Heart left ventricle (tissue), 16 donors: ENCODE results near the gene PIGW. TPM values are rescaled to one million over a fixed set of nuclear protein-coding genes. Genes with fewer than 3 reads are reported as not detected.
A peak's percentile ranks its signal among the peaks of the same experiment; 100 is the strongest.

ENCODE experiments used
- ATAC-seq, 4 donors: fragments of 200-7000 bp; cut with Tn5 transposase; one replicate each; pipeline ENCODE4 v1.9.1; 2020 to 2022; ENCODE audit warnings: moderate library complexity in 4 of 4, mild to moderate bottlenecking in 3 of 4, moderate number of reproducible peaks in 1 of 4
- DNase-seq, 5 donors: peaks; one replicate each; pipeline ENCODE4 v3.0.0-alpha.2; 2020
- H3K27ac ChIP-seq, 12 donors: fragments of 200-600 bp; sonication (generic) in 4 of 12; one replicate each; pipeline versions ENCODE4 v1.5.0 to v1.8.0; 2016 to 2022; ENCODE audit warnings: mild to moderate bottlenecking in 2 of 12
- H3K27me3 ChIP-seq, 9 donors: fragments of 200-600 bp; sonication (generic) in 2 of 9; one replicate each; pipeline versions ENCODE4 v1.5.1 to v1.8.0; 2016 to 2022; ENCODE audit warnings: mild to moderate bottlenecking in 3 of 9
- H3K36me3 ChIP-seq, 9 donors: fragments of 200-600 bp; sonication (generic) in 2 of 9; one replicate each; pipeline versions ENCODE4 v1.5.0 to v1.8.0; 2018 to 2022; ENCODE audit warnings: mild to moderate bottlenecking in 2 of 9
- H3K4me1 ChIP-seq, 12 donors: fragments of 200-600 bp; sonication (generic) in 4 of 12; one replicate each; pipeline versions ENCODE4 v1.5.0 to v1.8.0; 2016 to 2022; ENCODE audit warnings: mild to moderate bottlenecking in 3 of 12
- H3K4me3 ChIP-seq, 12 donors: fragments of 200-600 bp; sonication (generic) in 4 of 12; one replicate each; pipeline versions ENCODE4 v1.5.0 to v1.8.0; 2017 to 2022; ENCODE audit warnings: mild to moderate bottlenecking in 9 of 12, moderate library complexity in 4 of 12
- H3K9me3 ChIP-seq, 12 donors: fragments of 200-600 bp; sonication (generic) in 4 of 12; one replicate each; pipeline versions ENCODE4 v1.5.0 to v1.8.0; 2016 to 2022; ENCODE audit warnings: mild to moderate bottlenecking in 1 of 12
- POLR2A ChIP-seq, 2 donors: fragments of 450-650 bp; IDR thresholded peaks; one replicate each; pipeline ENCODE4 v1.6.1; 2017; ENCODE audit warnings: antibody characterized with exemption in 2 of 2, mild to moderate bottlenecking in 2 of 2, moderate library complexity in 2 of 2
- WGBS, 4 donors: extraction: QIAGEN DNeasy Blood & Tissue Kit in 2 of 4; methylation state at CpG; one replicate each; pipeline versions ENCODE4 v1.1.5 to v1.1.7; 2013 to 2018; 5-methylcytosine and 5-hydroxymethylcytosine counted together
- intact Hi-C, 10 donors: fragments of 100-400 bp; cut with DNase I; formaldehyde crosslinking; loops; one replicate each; pipeline versions ENCODE4 v1.11.1 to v1.14.2; 2022
- polyA plus RNA-seq, 2 donors: library from polyadenylated mRNA; stranded (reverse); fragments of 200-250 nt; gene quantifications; one replicate each; pipeline ENCODE4 v1.2.3, GENCODE V29; 2013
- total RNA-seq, 9 donors: library from RNA; depleted of rRNA in 2 of 9; stranded (reverse); fragments of >200 nt in 2 of 9; fragmentation: NEBNext Ultra II Directional in 3 of 9; extraction: Animal tissue kit (Norgen Biotek cat#: 25700) in 3 of 9; gene quantifications; one replicate each; pipeline versions ENCODE4 v1.1.0 to v1.2.4, GENCODE V29; 2016 to 2023
- TF ChIP-seq, protein P1 (sequence below), 12 donors: fragments of 200-600 bp; sonication (generic) in 4 of 12; IDR thresholded peaks; one replicate each; pipeline versions ENCODE4 v1.5.0 to v1.8.0; 2018 to 2022; ENCODE audit warnings: antibody characterized with exemption in 12 of 12, mild to moderate bottlenecking in 5 of 12
- donor health status: ischemic (EF 13 %, LVEDD 7.1; RV severe dilation, severe dysfunction).
- donor health status: healthy with polysubstance abuse.
- donor health status: DM: no; HTN: yes; CAD: no.
- donor health status: DM: no; HTN: no; CAD: no.
- donor health status: ischemic (EF 25% LVEDD 6.9; RV normal size, moderate dysfunction).
- donor health status: ischemic (EF 25% LVEDD 5.7; RV mildly dilated, moderate dysfunction).
- donor health status: healthy.
- donor health status: DM: yes; HTN: yes; CAD: no.
- donor health status: ischemic (EF 35%, LVEDD 5.7; RV mildly dilated, moderate dysfunction).
- donor health status: nonischemic (EF 11% LVEDD 7.7; RV severe dilation, severe dysfunction).
- donor health status: DM: yes; HTN: yes; CAD: no.
- donor health status: PGD.
- donor health status: ischemic (EF 29% LVEDD 5.4; RV normal size, mild dysfunction).
- donor health status: nonischemic (EF 23%, LVEDD 6.1; RV moderate dilation, normal function).

Gene PIGW
- total and polyA plus RNA-seq, 11 donors, result 2.1 to 8.9 (median 5.7) TPM

DNA sequence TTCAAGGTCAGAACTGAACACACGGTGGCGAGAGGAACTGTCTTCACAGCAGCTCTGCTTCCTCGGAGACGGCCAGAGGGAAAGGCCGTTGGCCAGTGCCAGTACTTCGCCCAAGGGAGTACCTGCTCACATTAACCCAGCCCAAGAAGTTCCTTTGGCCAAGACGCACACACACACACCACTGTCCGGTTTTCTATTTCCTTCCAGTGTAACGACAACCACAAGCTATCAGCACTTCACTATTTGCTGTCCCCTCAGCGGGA is 9.2 kb downstream of the PIGW start:
- DNase-seq (peak in 4 of 5 donors; percentile 20 to 69 (median 50)), ATAC-seq (peak in 3 of 4 donors; percentile 0 to 11 (median 2))
- Histone ChIP-seq H3K9me3 (no peaks in the 10 kb centered on the region), H3K4me3 (peak overlapping the region; percentile 63 to 99 (median 84)), H3K4me1 (peaks cover 12 to 43% (median 37%) of the 10 kb centered on the region in 12 donors), H3K27me3 (no peaks in the 10 kb centered on the region), H3K36me3 (peaks cover 0 to 31% (median 9%) of the 10 kb centered on the region in 9 donors), H3K27ac (peak overlapping the region; percentile 93 to 100 (median 99))
- TF ChIP-seq, protein P1, sequence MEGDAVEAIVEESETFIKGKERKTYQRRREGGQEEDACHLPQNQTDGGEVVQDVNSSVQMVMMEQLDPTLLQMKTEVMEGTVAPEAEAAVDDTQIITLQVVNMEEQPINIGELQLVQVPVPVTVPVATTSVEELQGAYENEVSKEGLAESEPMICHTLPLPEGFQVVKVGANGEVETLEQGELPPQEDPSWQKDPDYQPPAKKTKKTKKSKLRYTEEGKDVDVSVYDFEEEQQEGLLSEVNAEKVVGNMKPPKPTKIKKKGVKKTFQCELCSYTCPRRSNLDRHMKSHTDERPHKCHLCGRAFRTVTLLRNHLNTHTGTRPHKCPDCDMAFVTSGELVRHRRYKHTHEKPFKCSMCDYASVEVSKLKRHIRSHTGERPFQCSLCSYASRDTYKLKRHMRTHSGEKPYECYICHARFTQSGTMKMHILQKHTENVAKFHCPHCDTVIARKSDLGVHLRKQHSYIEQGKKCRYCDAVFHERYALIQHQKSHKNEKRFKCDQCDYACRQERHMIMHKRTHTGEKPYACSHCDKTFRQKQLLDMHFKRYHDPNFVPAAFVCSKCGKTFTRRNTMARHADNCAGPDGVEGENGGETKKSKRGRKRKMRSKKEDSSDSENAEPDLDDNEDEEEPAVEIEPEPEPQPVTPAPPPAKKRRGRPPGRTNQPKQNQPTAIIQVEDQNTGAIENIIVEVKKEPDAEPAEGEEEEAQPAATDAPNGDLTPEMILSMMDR (IDR thresholded peaks at IDR 0.05), result no peak
- no peak for TF ChIP-seq POLR2A (IDR thresholded peaks at IDR 0.05)
- intact Hi-C loops, result loop anchor here in 2 of 10 donors (1.0 to 5.0 kb wide), 2 partner anchors 9 to 57 kb away; partner anchors contain the start of gene ZNHIT3 (in 1 of the 2)
- 0 to 1% (median 0%) methylated on average over 7 to 10 of the region's 10 CpGs for WGBS, 4 donors

DNA sequence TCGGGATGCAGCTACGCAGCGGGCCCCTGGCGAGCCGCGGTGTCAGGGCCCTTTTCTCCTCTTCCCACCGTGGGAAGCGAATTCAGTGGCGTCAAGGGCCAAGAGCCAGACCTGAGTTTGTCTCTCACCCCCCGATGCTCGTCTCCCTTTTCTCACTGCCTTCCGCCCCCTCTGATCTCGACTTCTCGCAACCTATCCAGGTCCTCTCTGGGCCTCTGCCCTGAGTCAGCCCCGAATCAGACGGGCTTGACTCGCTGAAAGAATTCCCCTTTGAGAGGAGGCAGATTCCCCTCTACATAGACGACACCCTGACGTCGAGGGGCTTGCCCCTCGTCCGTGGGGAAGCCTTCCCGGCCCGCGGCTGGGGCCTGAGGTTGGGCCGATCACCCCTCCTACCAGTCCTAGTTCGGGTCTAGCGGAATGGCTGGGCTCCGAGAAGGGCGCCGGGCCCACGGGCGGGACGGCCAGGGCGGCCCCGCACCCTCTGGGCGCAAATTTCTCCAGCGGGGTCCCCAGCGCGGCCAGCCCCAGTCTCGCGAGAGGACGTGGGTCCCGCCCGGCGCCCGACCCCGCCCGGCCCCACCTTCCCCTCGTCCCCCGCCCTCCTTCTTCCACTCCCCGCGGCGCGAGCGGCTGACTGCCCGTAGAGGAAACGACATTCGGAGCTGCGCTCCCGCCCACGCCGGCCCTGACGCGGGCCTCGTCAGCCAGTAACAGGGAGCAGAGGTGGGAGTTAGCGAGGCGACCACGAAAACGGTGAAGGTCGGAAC is 9.7 kb downstream of the PIGW start, which contains the start of gene GGNBP2:
TSS of gene GGNBP2 (plus strand) at position 613 of the 770 bp plus-strand sequence. CDS start 806 bp downstream, outside the sequence.
- DNase-seq (peak; percentile 96 to 97 (median 97)), ATAC-seq (peak; percentile 84 to 91 (median 90))
- intact Hi-C loops, result loop anchor here in 8 of 10 donors (1.0 to 5.0 kb wide), 4 partner anchors 9 to 57 kb away; partner anchors contain the start of genes DHRS11 (in 5 of the 8) and ZNHIT3 (in 1 of the 8)
- Histone ChIP-seq H3K27ac (peak within 1 kb of the TSS; percentile 93 to 100 (median 99)), H3K36me3 (peaks cover 0 to 27% (median 8%) of the 10 kb centered on the region in 9 donors), H3K4me3 (peak within 1 kb of the TSS; percentile 63 to 99 (median 84)), H3K27me3 (no peaks in the 10 kb centered on the region), H3K9me3 (no peaks in the 10 kb centered on the region), H3K4me1 (peaks cover 12 to 47% (median 40%) of the 10 kb centered on the region in 12 donors)
- 0% methylated on average over 28 to 71 of the region's 71 CpGs for WGBS, 4 donors
- TF ChIP-seq, protein P1 (IDR thresholded peaks at IDR 0.05), result peak in 1 of 12 donors; percentile 11
- peak; percentile 32 to 80 for TF ChIP-seq POLR2A (IDR thresholded peaks at IDR 0.05)

DNA sequence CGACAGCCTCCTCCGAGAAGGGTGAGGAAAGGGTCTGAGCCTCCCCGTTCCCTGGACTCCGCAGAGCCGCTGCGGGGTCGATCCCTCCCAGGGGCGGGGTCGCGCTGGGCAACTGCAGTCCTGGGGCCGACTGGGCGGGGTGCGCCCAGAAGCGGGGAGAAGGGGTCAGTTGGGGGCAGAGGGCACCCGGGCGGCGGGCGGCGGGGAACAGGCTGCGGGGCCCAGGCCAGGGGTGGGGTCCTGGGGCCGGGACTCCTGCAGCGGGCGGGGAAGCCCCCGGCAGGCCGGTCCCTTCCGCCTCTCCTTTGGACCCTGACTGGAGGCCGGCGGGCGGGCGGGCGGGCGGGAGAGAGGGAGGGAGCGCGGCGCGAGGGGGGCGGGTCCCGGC is 10.3 kb downstream of the PIGW start:
- H3K27ac ChIP-seq, result peak overlapping the region; percentile 93 to 100 (median 99)
- peak; percentile 48 to 74 (median 56) for ATAC-seq
- H3K4me3 ChIP-seq, result peak overlapping the region; percentile 63 to 99 (median 84)
- peaks cover 0 to 23% (median 7%) of the 10 kb centered on the region in 9 donors for H3K36me3 ChIP-seq
- 0 to 1% (median 0%) methylated on average over 14 to 36 of the region's 38 CpGs for WGBS, 4 donors
- no peaks in the 10 kb centered on the region for H3K27me3 ChIP-seq
- intact Hi-C loops, result loop anchor here in 7 of 10 donors (1.0 to 5.0 kb wide), 3 partner anchors 10 to 47 kb away; partner anchors contain the start of gene DHRS11 (in 5 of the 7)
- H3K9me3 ChIP-seq, result no peaks in the 10 kb centered on the region
- DNase-seq, result no peak
- TF ChIP-seq, protein P1 (IDR thresholded peaks at IDR 0.05), result no peak
- no peak for TF ChIP-seq POLR2A (IDR thresholded peaks at IDR 0.05)
- H3K4me1 ChIP-seq, result peaks cover 12 to 52% (median 40%) of the 10 kb centered on the region in 12 donors
